Smooth muscle cell (in vitro differentiated cells): ENCODE data around the gene PHF21B. TPM values are rescaled to one million over a fixed set of nuclear protein-coding genes. Genes with fewer than 3 reads are reported as not detected.

Source experiments
- DNase-seq: peaks from one replicate; lab custom pipeline; 2025; ENCODE audit not compliant: unreplicated experiment; lab: John Stamatoyannopoulos, UW
- H2AFZ ChIP-seq: fragments of 200-600 bp; sonication (generic); 2 replicates; pipeline ENCODE4 v1.6.0; 2016; ENCODE audit warnings: antibody characterized with exemption, low read depth, mild to moderate bottlenecking
- H3F3A ChIP-seq: fragments of 200-600 bp; sonication (generic); 2 replicates; pipeline ENCODE4 v1.6.0; 2017; ENCODE audit warnings: antibody characterized with exemption, low read depth
- H3K27ac ChIP-seq: fragments of 200-600 bp; sonication (generic); 2 replicates; pipeline ENCODE4 v1.5.1; 2016; ENCODE audit warnings: low read depth, mild to moderate bottlenecking
- H3K27me3 ChIP-seq: fragments of 200-600 bp; sonication (generic); 2 replicates; pipeline ENCODE4 v1.6.1; 2016; ENCODE audit warnings: low read depth, mild to moderate bottlenecking
- H3K36me3 ChIP-seq: fragments of 200-600 bp; sonication (generic); 2 replicates; pipeline ENCODE4 v1.5.1; 2016; ENCODE audit warnings: low read depth
- H3K4me1 ChIP-seq: fragments of 200-600 bp; sonication (generic); 2 replicates; pipeline ENCODE4 v1.5.1; 2016; ENCODE audit warnings: low read depth
- H3K4me2 ChIP-seq: fragments of 200-600 bp; sonication (generic); 2 replicates; pipeline ENCODE4 v1.6.0; 2016; ENCODE audit warnings: mild to moderate bottlenecking
- H3K4me3 ChIP-seq: fragments of 200-600 bp; sonication (generic); 2 replicates; pipeline ENCODE4 v1.5.1; 2016; ENCODE audit warnings: mild to moderate bottlenecking
- H3K79me2 ChIP-seq: fragments of 200-600 bp; sonication (generic); 2 replicates; pipeline ENCODE4 v1.6.0; 2016; ENCODE audit warnings: low read depth, mild to moderate bottlenecking
- H3K9ac ChIP-seq: fragments of 200-600 bp; sonication (generic); 2 replicates; pipeline ENCODE4 v1.6.0; 2016; ENCODE audit warnings: low read depth
- H3K9me3 ChIP-seq: fragments of 200-600 bp; sonication (generic); replicated peaks from 2 replicates; pipeline ENCODE4 v1.5.1; 2016; ENCODE audit warnings: low read depth
- H4K20me1 ChIP-seq: fragments of 200-600 bp; sonication (generic); 2 replicates; pipeline ENCODE4 v1.6.0; 2016; ENCODE audit warnings: low read depth
- WGBS: methylation state at CpG from one replicate; pipeline ENCODE4 v1.1.7; 2016; ENCODE audit warnings: low lambda C conversion rate; 5-methylcytosine and 5-hydroxymethylcytosine counted together
- polyA plus RNA-seq: library from polyadenylated mRNA; unstranded; fragments of >200 nt; fragmentation: Nextera tagmentation; extraction: Ambion mirVana; gene quantifications from 2 replicates; pipeline ENCODE4 v1.2.1, GENCODE V29; 2016
- total RNA-seq: library from RNA; depleted of rRNA; stranded (reverse); fragments of >200 nt; gene quantifications from 2 replicates; pipeline ENCODE4 v1.2.3, GENCODE V29; 2014
- TF ChIP-seq, protein P1 (sequence below): fragments of 200-600 bp; sonication (generic); IDR thresholded peaks from 2 replicates; pipeline ENCODE4 v1.5.1; 2017; ENCODE audit warnings: borderline replicate concordance, mild to moderate bottlenecking, antibody characterized with exemption; ENCODE audit not compliant: insufficient read depth, poor library complexity, severe bottlenecking

Gene PHF21B
- total and polyA plus RNA-seq, 2 experiments from 2014 or later, result 0.13 TPM

GRCh38 chr22:44996120-44996519 lies 13.7 kb downstream of the PHF21B start:
- H2AFZ ChIP-seq, result no peak overlapping the region
- no peak for DNase-seq
- no peaks in the 10 kb centered on the region for H3F3A ChIP-seq
- H3K4me3 ChIP-seq, result no peak overlapping the region
- H3K79me2 ChIP-seq, result no peaks in the 10 kb centered on the region
- no peaks in the 10 kb centered on the region for H4K20me1 ChIP-seq
- WGBS, result 94% methylated on average over 9 of the region's 9 CpGs
- TF ChIP-seq, protein P1, sequence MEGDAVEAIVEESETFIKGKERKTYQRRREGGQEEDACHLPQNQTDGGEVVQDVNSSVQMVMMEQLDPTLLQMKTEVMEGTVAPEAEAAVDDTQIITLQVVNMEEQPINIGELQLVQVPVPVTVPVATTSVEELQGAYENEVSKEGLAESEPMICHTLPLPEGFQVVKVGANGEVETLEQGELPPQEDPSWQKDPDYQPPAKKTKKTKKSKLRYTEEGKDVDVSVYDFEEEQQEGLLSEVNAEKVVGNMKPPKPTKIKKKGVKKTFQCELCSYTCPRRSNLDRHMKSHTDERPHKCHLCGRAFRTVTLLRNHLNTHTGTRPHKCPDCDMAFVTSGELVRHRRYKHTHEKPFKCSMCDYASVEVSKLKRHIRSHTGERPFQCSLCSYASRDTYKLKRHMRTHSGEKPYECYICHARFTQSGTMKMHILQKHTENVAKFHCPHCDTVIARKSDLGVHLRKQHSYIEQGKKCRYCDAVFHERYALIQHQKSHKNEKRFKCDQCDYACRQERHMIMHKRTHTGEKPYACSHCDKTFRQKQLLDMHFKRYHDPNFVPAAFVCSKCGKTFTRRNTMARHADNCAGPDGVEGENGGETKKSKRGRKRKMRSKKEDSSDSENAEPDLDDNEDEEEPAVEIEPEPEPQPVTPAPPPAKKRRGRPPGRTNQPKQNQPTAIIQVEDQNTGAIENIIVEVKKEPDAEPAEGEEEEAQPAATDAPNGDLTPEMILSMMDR, result no peak
- no peaks in the 10 kb centered on the region for H3K9me3 ChIP-seq
- H3K36me3 ChIP-seq, result no peaks in the 10 kb centered on the region
- H3K4me1 ChIP-seq, result no peaks in the 10 kb centered on the region
- no peak overlapping the region for H3K4me2 ChIP-seq
- H3K27me3 ChIP-seq, result no peaks in the 10 kb centered on the region
- no peak overlapping the region for H3K9ac ChIP-seq
- H3K27ac ChIP-seq, result no peak overlapping the region

DNA sequence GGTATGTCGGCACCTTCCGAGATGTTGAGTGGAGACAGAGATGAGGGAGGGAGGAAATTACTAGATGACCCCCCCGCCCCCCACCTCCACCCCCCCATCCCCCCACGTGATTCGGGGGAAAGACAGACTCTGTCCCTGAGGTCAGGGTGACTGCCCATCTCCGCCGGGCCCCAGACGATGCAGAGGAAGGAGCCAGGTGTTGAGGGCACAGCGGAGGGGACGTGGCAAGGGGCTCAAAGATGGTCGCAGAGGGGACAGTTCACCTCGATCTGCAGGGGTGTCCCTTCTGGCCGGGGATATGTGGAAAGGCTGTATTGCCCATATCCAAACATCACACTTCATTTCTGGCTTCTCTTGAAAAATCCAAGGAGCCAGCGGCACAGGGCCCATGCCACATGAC lies 14.1 kb downstream of the PHF21B start:
- Histone ChIP-seq H3K4me2 (no peak overlapping the region), H3K9ac (no peak overlapping the region), H3K27me3 (no peaks in the 10 kb centered on the region), H3K36me3 (no peaks in the 10 kb centered on the region), H3F3A (no peaks in the 10 kb centered on the region), H4K20me1 (no peaks in the 10 kb centered on the region), H3K9me3 (no peaks in the 10 kb centered on the region), H3K79me2 (no peaks in the 10 kb centered on the region), H3K4me3 (no peak overlapping the region), H3K27ac (no peak overlapping the region), H2AFZ (no peak overlapping the region), H3K4me1 (no peaks in the 10 kb centered on the region)
- DNase-seq, result no peak
- 91% methylated on average over 14 of the region's 14 CpGs for WGBS
- TF ChIP-seq, protein P1, result no peak

DNA sequence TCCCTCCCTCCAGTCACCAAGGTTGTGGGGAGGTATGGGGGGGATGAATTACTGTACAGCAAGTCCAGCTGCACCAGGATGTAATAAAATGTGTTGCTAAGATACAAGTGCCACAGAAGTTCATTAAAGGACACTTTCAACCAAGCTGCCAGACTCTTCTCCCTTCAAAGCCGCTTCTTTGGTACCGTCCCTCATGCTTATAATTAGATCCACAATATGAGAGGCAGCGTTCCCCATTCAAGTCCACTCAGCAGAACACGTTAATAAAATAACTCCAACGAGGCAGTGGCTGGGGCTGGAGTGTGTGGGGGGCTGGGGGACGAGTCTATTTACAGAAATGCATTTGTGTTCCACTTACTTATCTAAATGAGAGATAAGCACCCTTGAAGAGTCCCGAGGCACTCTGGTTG lies 14.7 kb downstream of the PHF21B start:
- no peaks in the 10 kb centered on the region for H3K27me3 ChIP-seq
- DNase-seq, result no peak
- H3K9ac ChIP-seq, result no peak overlapping the region
- no peaks in the 10 kb centered on the region for H3F3A ChIP-seq
- no peak overlapping the region for H2AFZ ChIP-seq
- no peaks in the 10 kb centered on the region for H3K9me3 ChIP-seq
- H3K36me3 ChIP-seq, result no peaks in the 10 kb centered on the region
- no peaks in the 10 kb centered on the region for H3K4me1 ChIP-seq
- no peak overlapping the region for H3K4me3 ChIP-seq
- no peaks in the 10 kb centered on the region for H4K20me1 ChIP-seq
- TF ChIP-seq, protein P1, result no peak
- 22% methylated on average over 7 of the region's 7 CpGs for whole genome bisulfite sequencing
- no peak overlapping the region for H3K27ac ChIP-seq
- H3K4me2 ChIP-seq, result no peak overlapping the region
- H3K79me2 ChIP-seq, result no peaks in the 10 kb centered on the region

GRCh38 chr22:44994399-44995104 lies 15.3 kb downstream of the PHF21B start:
- no peak overlapping the region for H3K4me2 ChIP-seq
- no peaks in the 10 kb centered on the region for H3K27me3 ChIP-seq
- no peak overlapping the region for H3K4me3 ChIP-seq
- 90% methylated on average over 19 of the region's 19 CpGs for WGBS
- H4K20me1 ChIP-seq, result no peaks in the 10 kb centered on the region
- no peaks in the 10 kb centered on the region for H3K79me2 ChIP-seq
- no peak overlapping the region for H2AFZ ChIP-seq
- TF ChIP-seq, protein P1, result no peak
- no peak overlapping the region for H3K9ac ChIP-seq
- H3K4me1 ChIP-seq, result no peaks in the 10 kb centered on the region
- H3K9me3 ChIP-seq, result no peaks in the 10 kb centered on the region
- H3K36me3 ChIP-seq, result no peaks in the 10 kb centered on the region
- no peak for DNase-seq
- H3F3A ChIP-seq, result no peaks in the 10 kb centered on the region
- H3K27ac ChIP-seq, result no peak overlapping the region
